H4 (cell line): ENCODE data around the gene OLA1. TPM values are rescaled to one million over a fixed set of nuclear protein-coding genes. Genes with fewer than 3 reads are reported as not detected.

ENCODE experiments used
- DNase-seq: peaks from one replicate; pipeline ENCODE4 v3.0.0-alpha.2; 2015; ENCODE audit warnings: low spot score
- total RNA-seq: library from RNA; depleted of rRNA; stranded (reverse); fragments of >200 nt; shearing (Covaris generic); gene quantifications from 2 replicates; pipeline ENCODE4 v1.2.3, GENCODE V29; 2014

The OLA1 gene
- total RNA-seq, 1 experiment from 2014 or later, result 97.4 TPM

GRCh38 chr2:174121175-174121574 lies 127.2 kb downstream of the OLA1 start:
- no peak for DNase-seq

- DNase-seq, result no peak
These were observed 128.0 kb downstream of the OLA1 start for GRCh38 chr2:174120346-174120745.

- DNase-seq, result peak; percentile 4
These were observed 130.1 kb downstream of the OLA1 start for GRCh38 chr2:174117951-174118930.

GRCh38 chr2:174112073-174112472 lies 136.3 kb downstream of the OLA1 start:
- no peak for DNase-seq

- DNase-seq, result no peak
These were observed 139.8 kb downstream of the OLA1 start for GRCh38 chr2:174108579-174108978.

GRCh38 chr2:174106736-174107135 lies 141.6 kb downstream of the OLA1 start:
- DNase-seq, result no peak

- DNase-seq, result no peak
These were observed 153.8 kb downstream of the OLA1 start for GRCh38 chr2:174094542-174094941.

GRCh38 chr2:174090476-174090875 lies 157.9 kb downstream of the OLA1 start:
- no peak for DNase-seq

- DNase-seq, result no peak
These were observed 159.4 kb downstream of the OLA1 start for GRCh38 chr2:174088706-174089460.

GRCh38 chr2:174086708-174087107 lies 161.6 kb downstream of the OLA1 start:
- DNase-seq, result no peak

- DNase-seq, result no peak
These were observed 162.6 kb downstream of the OLA1 start for GRCh38 chr2:174085781-174086180.

- DNase-seq, result no peak
These were observed 164.4 kb downstream of the OLA1 start for GRCh38 chr2:174083843-174084458.

- no peak for DNase-seq
These were observed 167.6 kb downstream of the OLA1 start for GRCh38 chr2:174080672-174081121.

- no peak for DNase-seq
These were observed 170.1 kb downstream of the OLA1 start for GRCh38 chr2:174078275-174078674.

GRCh38 chr2:174076975-174077374 lies 171.4 kb downstream of the OLA1 start:
- DNase-seq, result no peak

GRCh38 chr2:174076040-174076439 lies 172.3 kb downstream of the OLA1 start:
- DNase-seq, result no peak

- no peak for DNase-seq
These were observed 173.5 kb downstream of the OLA1 start for GRCh38 chr2:174074831-174075230.

GRCh38 chr2:174072857-174073256 lies 175.5 kb downstream of the OLA1 start:
- no peak for DNase-seq

- DNase-seq, result no peak
These were observed 176.3 kb downstream of the OLA1 start for GRCh38 chr2:174072069-174072468.

- DNase-seq, result no peak
These were observed 177.0 kb downstream of the OLA1 start for GRCh38 chr2:174071321-174071720.

GRCh38 chr2:174070281-174070680 lies 178.1 kb downstream of the OLA1 start:
- DNase-seq, result no peak

- DNase-seq, result no peak
These were observed 180.5 kb downstream of the OLA1 start for GRCh38 chr2:174067815-174068214.
